Measurements from ENCODE around the gene ACSL5.
"Not testable (repeated sequence)": the region's sequence is repeated elsewhere in the genome, so short reads cannot be mapped to it uniquely, and the experiment has no call there.

The ACSL5 gene

DNA sequence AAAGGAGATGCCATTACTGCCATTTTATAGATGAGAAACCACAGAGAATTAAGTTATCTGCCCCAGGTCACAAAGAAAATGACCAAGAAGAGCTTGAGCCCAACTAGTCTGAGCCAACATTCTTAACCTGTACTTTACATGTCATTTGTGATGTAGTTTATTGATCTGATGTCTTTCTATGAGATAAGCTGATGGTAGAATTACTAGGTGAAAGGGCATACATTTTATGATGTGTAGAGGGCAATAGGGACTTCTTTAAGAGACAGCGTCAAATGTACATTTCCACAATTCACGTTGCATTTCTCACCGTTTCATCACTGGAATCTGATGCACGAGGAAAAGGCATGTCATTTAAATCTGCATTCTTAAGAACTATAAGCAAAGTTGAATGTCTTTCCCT lies 11.3 kb downstream of the ACSL5 start:
- Histone ChIP-seq H3K27ac (no peak overlapping the region), H3K4me3 (no peak overlapping the region)
- TF ChIP-seq, protein P1, sequence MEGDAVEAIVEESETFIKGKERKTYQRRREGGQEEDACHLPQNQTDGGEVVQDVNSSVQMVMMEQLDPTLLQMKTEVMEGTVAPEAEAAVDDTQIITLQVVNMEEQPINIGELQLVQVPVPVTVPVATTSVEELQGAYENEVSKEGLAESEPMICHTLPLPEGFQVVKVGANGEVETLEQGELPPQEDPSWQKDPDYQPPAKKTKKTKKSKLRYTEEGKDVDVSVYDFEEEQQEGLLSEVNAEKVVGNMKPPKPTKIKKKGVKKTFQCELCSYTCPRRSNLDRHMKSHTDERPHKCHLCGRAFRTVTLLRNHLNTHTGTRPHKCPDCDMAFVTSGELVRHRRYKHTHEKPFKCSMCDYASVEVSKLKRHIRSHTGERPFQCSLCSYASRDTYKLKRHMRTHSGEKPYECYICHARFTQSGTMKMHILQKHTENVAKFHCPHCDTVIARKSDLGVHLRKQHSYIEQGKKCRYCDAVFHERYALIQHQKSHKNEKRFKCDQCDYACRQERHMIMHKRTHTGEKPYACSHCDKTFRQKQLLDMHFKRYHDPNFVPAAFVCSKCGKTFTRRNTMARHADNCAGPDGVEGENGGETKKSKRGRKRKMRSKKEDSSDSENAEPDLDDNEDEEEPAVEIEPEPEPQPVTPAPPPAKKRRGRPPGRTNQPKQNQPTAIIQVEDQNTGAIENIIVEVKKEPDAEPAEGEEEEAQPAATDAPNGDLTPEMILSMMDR (IDR thresholded peaks at IDR 0.05): no peak
- no peak for DNase-seq (ENCODE audit: low spot score)

DNA sequence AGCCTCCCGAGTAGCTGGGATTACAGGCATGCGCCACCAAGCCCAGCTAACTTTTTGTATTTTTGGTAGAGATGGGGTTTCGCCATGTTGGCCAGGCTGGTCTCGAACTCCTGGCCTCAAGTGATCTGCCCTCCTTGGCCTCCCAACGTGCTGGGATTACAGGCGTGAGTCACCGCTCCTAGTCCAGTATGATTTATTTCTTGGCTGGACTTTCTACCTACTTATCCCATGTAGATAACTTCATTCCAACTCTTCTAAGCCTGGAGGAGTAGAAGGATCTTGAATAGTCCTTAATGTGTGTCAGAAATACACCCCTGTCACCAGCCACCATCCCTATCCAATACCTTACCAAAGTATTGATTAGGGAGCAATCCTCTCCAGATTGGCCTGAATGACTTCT lies 14.1 kb downstream of the ACSL5 start:
- H3K27ac ChIP-seq; H3K4me3 ChIP-seq; DNase-seq (ENCODE audit: low spot score): not testable (repeated sequence)

DNA sequence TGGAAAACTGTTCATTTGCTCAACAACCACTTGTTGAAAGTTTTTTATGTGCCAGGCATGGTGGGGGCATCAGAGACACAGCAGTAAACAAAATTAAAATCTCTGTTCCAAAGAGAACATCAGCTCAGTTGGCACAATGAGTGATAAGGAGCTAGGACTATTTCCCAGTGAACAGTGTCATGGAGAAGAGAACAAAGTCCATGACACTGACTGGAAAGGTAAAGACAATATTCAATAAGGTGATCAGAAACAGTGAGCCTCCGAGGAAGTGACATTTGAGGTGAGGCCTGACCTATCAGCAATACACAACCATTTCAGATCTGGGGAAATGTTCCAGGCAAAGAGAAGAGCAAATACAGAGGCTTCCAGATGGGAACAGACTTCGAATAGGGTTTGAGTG lies 14.6 kb downstream of the ACSL5 start:
- H3K27ac ChIP-seq: no peak overlapping the region
- no peak for DNase-seq (ENCODE audit: low spot score)
- H3K4me3 ChIP-seq: no peak overlapping the region
- TF ChIP-seq, protein P1 (IDR thresholded peaks at IDR 0.05): no peak

DNA sequence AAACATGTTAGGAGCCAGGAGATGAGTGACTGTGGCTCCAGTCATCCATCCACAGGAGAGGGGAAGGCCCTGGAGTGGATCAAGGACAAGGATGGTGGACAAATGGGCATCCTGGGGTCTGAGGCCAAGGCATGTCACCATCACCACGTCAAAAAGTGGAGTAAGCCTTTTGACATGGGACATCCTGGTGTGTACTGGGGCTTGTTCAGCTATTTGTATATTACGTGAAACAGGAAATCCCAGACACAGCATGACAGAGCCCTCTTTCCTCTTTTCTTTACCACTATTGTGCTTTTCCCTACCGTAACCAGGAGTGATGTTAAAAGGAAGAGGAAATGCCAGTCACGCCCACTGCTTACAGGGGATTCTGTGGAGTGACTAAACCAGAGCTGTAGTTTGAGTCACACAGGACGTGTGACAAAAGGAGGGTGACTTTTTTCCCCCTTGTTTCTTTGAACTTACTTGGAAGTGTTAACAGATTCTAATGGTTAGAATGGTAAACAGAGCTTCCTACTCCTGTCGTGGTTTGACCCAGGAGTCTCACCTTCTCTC lies 15.4 kb downstream of the ACSL5 start:
- Histone ChIP-seq H3K27ac (peak overlapping the region in 1 of 2 donors; percentile 57), H3K4me3 (no peak overlapping the region)
- TF ChIP-seq, protein P1 (IDR thresholded peaks at IDR 0.05): no peak
- DNase-seq (ENCODE audit: low spot score): peak; percentile 59

DNA sequence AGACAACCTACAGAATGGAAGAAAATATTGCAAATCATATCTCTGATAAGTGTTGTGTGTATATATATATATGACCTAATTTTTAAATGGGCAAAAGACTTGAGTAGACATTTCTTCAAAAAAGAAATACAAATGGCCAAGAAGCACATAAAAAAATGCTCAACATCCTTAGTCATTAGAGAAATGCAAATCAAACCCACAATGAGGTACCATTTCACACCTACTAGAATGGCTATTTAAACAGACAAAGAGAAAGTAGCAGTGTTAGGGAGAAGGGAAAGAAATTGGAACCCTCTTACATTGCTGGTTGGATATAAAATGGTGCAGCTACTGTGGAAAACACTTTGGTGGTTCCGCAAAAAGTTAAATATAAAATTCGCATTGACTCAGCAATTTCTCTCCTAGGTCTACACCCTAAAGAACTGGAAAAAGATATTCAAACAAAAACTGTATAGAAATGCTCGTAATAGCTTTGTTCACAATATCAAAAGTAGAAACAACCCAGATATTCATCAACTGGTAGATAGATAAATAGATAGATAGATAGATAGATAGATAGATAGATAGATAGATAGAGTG lies 16.3 kb downstream of the ACSL5 start:
- TF ChIP-seq, protein P1 (IDR thresholded peaks at IDR 0.05): no peak
- Histone ChIP-seq H3K27ac (no peak overlapping the region), H3K4me3 (no peak overlapping the region)
- DNase-seq (ENCODE audit: low spot score): no peak

DNA sequence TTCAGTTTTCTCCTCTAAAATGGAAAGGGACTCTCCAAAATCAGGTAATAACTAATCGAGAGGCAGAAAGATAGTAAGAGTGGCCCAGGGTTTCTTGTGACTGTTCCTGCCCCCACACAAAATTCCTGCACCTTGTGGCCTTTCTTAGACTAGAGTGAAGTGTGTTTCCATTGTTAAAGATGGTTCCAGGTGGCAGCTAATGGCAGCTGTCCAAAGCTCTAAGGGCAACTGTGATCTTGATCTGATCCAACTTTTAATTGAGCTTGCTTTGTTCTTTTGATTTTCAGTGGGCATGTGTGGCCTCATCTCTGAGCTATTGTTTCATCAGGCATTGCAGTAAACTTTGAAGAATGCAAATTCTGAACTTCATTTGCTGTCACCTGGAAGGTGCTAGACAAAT lies 19.4 kb downstream of the ACSL5 start:
- Histone ChIP-seq H3K27ac (no peak overlapping the region), H3K4me3 (no peak overlapping the region)
- TF ChIP-seq, protein P1 (IDR thresholded peaks at IDR 0.05): no peak
- no peak for DNase-seq (ENCODE audit: low spot score)

DNA sequence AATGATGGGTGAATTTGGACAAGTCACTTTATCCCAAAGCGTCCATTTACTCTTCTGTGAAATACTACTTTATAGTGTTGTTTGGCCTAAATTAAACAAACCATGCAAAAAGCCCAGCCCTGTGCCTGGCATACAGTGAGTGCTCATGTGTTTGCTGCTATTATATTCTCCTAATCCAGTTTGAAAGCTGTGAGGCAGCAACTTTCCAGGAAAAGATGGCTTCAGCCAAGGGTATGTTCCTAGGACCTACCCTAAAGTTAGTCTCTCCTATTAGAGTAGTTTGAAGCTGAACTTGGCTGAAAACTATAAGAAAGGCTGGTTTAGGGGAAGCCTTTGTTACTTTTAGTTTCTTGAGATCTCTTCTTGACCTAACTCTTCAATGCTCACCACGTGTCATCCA lies 19.9 kb downstream of the ACSL5 start:
- Histone ChIP-seq H3K27ac (no peak overlapping the region), H3K4me3 (no peak overlapping the region)
- TF ChIP-seq, protein P1 (IDR thresholded peaks at IDR 0.05): no peak
- DNase-seq (ENCODE audit: low spot score): no peak
